Endothelial cell (in vitro differentiated cells): ENCODE results near the gene TGFBR3. TPM values are rescaled to one million over a fixed set of nuclear protein-coding genes. Genes with fewer than 3 reads are reported as not detected.

ENCODE experiments used
- DNase-seq: peaks from one replicate; pipeline ENCODE4 v3.0.0; 2021; ENCODE audit warnings: low spot score
- H3K27ac Mint-ChIP-seq: one replicate; pipeline ENCODE4 v1.8.0; 2021; ENCODE audit warnings: mixed read lengths, inconsistent platforms; ENCODE audit not compliant: unreplicated experiment
- H3K27me3 Mint-ChIP-seq: one replicate; pipeline ENCODE4 v1.8.0; 2021; ENCODE audit warnings: mild to moderate bottlenecking, moderate library complexity, mixed read lengths, inconsistent platforms; ENCODE audit not compliant: unreplicated experiment
- H3K36me3 Mint-ChIP-seq: one replicate; pipeline ENCODE4 v1.8.0; 2021; ENCODE audit warnings: mild to moderate bottlenecking, low read depth, mixed read lengths, inconsistent platforms; ENCODE audit not compliant: unreplicated experiment
- H3K4me1 Mint-ChIP-seq: one replicate; pipeline ENCODE4 v1.8.0; 2021; ENCODE audit warnings: mild to moderate bottlenecking, mixed read lengths, inconsistent platforms; ENCODE audit not compliant: unreplicated experiment
- H3K4me3 Mint-ChIP-seq: one replicate; pipeline ENCODE4 v1.8.0; 2021; ENCODE audit warnings: mild to moderate bottlenecking, mixed read lengths, inconsistent platforms; ENCODE audit not compliant: unreplicated experiment
- H3K9me3 Mint-ChIP-seq: one replicate; pipeline ENCODE4 v1.8.0; 2021; ENCODE audit warnings: mixed read lengths, inconsistent platforms; ENCODE audit not compliant: unreplicated experiment
- CTCF ChIP-seq: fragments of 200-600 bp; sonication (generic); IDR thresholded peaks from one replicate; pipeline ENCODE4 v1.5.0; 2021; ENCODE audit warnings: antibody characterized with exemption; ENCODE audit not compliant: unreplicated experiment
- total RNA-seq: library from RNA; stranded (reverse); fragmentation: NEBNext Ultra II Directional; extraction: Animal tissue kit (Norgen Biotek cat#: 25700); gene quantifications from one replicate; pipeline ENCODE4 v1.2.1, GENCODE V29; 2021; ENCODE audit not compliant: unreplicated experiment

TGFBR3 gene
- total RNA-seq, 1 donor from 2014 or later, result 39.2 TPM

- Mint-ChIP-seq H3K27me3 (peaks cover 1% of the 10 kb centered on the region), H3K36me3 (peaks cover 4% of the 10 kb centered on the region), H3K4me1 (no peaks in the 10 kb centered on the region), H3K27ac (no peak overlapping the region), H3K9me3 (no peaks in the 10 kb centered on the region), H3K4me3 (no peak overlapping the region)
- no peak for DNase-seq
- TF ChIP-seq CTCF, result no peak
These were observed 34.6 kb downstream of the TGFBR3 start for GRCh38 chr1:91851130-91852010.

GRCh38 chr1:91850708-91851107, 35.2 kb downstream of the TGFBR3 start:
- H3K9me3 Mint-ChIP-seq, result no peaks in the 10 kb centered on the region
- H3K27ac Mint-ChIP-seq, result no peak overlapping the region
- no peak for TF ChIP-seq CTCF
- H3K4me3 Mint-ChIP-seq, result no peak overlapping the region
- H3K36me3 Mint-ChIP-seq, result peaks cover 4% of the 10 kb centered on the region
- DNase-seq, result no peak
- H3K27me3 Mint-ChIP-seq, result peaks cover 1% of the 10 kb centered on the region
- H3K4me1 Mint-ChIP-seq, result no peaks in the 10 kb centered on the region

DNA sequence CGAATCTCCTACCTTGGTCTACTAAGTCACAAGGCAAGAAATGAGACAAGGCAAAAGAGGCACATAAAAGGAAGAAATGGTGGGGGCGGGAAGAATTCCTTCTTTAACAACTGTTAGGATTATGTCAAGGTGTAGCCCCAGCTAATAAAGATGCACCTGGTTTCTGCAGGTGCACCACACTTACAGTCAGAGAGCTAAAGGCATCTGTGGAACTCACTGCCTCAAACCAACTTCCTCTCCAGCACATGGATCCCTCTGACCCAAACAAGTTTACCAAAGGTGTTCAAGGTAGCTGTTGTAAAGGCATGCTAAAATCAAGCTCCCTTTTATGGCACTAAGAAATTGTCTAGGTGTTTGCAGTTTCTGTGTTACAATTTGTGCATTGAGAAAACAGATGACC, 38.1 kb downstream of the TGFBR3 start:
- no peaks in the 10 kb centered on the region for H3K36me3 Mint-ChIP-seq

DNA sequence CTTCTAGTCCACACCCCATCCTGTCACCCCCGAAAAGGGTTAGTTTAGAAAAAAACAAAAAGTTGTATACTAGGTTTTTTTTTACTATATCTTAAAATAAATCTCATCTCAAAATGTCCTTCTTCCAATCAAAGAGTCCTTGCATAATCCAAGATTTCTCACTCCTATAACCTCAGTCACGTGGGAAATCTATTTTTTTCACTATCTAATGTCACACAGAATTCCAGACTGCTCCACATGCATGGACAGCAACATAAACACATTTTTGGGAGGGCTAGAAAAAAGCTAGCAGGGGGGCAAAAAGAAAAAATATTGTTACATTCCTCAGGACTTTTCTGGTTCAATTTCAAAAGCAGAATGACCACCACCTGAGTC, 39.3 kb downstream of the TGFBR3 start:
- no peak for DNase-seq
- Mint-ChIP-seq H3K36me3 (no peaks in the 10 kb centered on the region), H3K27ac (no peak overlapping the region), H3K4me1 (no peaks in the 10 kb centered on the region), H3K4me3 (no peak overlapping the region), H3K9me3 (no peaks in the 10 kb centered on the region), H3K27me3 (peaks cover 1% of the 10 kb centered on the region)
- no peak for TF ChIP-seq CTCF

More for the DNA sequence above, 38.1 kb downstream of the TGFBR3 start:
- Mint-ChIP-seq H3K27ac (no peak overlapping the region), H3K4me1 (no peaks in the 10 kb centered on the region), H3K9me3 (no peaks in the 10 kb centered on the region), H3K4me3 (no peak overlapping the region), H3K27me3 (peaks cover 1% of the 10 kb centered on the region)
- no peak for DNase-seq
- no peak for TF ChIP-seq CTCF

DNA sequence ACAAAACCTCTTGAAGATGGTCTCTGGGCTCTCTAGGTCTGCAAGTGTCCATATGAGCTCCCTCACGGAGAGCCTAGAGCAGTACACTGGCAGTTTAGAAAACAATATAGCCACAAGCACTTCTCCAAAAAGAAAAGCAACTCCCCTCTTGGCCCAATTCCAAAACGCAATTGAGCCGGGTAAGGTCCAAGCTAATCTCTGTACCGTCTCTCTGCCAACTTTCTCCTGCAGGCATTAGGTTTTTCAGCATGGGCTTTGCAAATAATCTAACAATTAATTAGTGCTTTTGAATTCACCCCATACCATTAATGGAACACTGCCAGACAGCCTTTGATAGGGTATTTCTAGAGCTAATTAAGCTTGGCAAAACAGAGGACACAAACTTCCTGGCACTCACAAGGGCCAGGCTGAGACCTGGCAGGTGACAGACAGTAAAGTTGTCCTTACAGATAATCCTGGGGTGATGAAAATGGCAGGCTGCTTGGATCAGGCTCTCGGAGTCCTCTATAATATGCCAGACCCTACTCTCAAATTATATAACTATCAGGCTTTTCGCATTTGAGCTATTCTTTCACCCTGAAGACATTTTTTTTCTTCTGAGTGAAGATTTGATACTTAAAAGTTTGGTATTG, 39.8 kb downstream of the TGFBR3 start:
- TF ChIP-seq CTCF, result no peak
- Mint-ChIP-seq H3K4me3 (no peak overlapping the region), H3K9me3 (no peaks in the 10 kb centered on the region), H3K36me3 (no peaks in the 10 kb centered on the region), H3K27ac (no peak overlapping the region), H3K27me3 (peaks cover 1% of the 10 kb centered on the region), H3K4me1 (no peaks in the 10 kb centered on the region)
- no peak for DNase-seq
